Erythroblast (primary cell): ENCODE measurements around the gene FMOD.

Source experiments
- GATA1 ChIP-seq: IDR thresholded peaks from 2 replicates; pipeline ENCODE4 v1.6.1; 2011; ENCODE audit warnings: low read depth, mild to moderate bottlenecking, control low read depth, low read length, moderate library complexity
- POLR2A ChIP-seq: IDR thresholded peaks from 2 replicates; pipeline ENCODE4 v1.6.1; 2011; ENCODE audit warnings: mild to moderate bottlenecking, low read length

DNA sequence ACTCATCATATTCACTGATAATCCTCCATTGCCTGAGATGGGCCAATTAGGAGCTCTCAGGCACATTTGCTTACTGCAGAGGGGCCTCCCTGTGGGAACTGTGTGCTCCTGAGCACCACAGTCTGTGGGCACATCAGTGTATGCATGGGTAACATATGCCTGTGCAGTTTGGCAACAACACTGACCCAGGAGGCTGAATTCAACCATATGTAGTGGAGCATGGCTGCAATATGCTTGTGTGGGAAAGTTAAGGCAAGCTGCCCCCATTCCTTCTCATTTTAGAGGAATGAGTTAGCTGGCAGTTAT is 11.8 kb upstream of the FMOD start:
- no peak for TF ChIP-seq POLR2A
- no peak for TF ChIP-seq GATA1
